H1 (cell line): Measurements from ENCODE around the gene NTN5. TPM values are rescaled to one million over a fixed set of nuclear protein-coding genes. Genes with fewer than 3 reads are reported as not detected.

Experiments used
- BACH1 ChIP-seq: IDR thresholded peaks from 2 replicates; pipeline ENCODE4 v1.6.1; 2012; ENCODE audit warnings: low read length, improper control_type of control experiment
- BRCA1 ChIP-seq: IDR thresholded peaks from 2 replicates; pipeline ENCODE4 v1.6.1; 2012; ENCODE audit warnings: low read depth, low read length, improper control_type of control experiment
- CTBP2 ChIP-seq: IDR thresholded peaks from 2 replicates; pipeline ENCODE4 v1.7.0; 2011; ENCODE audit warnings: borderline replicate concordance, mild to moderate bottlenecking, moderate library complexity, mixed read lengths, low read length; ENCODE audit not compliant: insufficient read depth, insufficient read length
- polyA plus RNA-seq, 7 experiments: library from polyadenylated mRNA; depleted of rRNA in 3 of 7; stranded (reverse) in 5 of 7; unstranded in 2 of 7; fragments of >200 nt in 5 of 7; fragments of 200-250 nt in 2 of 7; gene quantifications; 1 replicate in 5 of 7; 2 replicates in 1 of 7; 4 replicates in 1 of 7; pipeline versions ENCODE4 v1.2.1 to v1.2.3, GENCODE V29; 2011 to 2013; ENCODE audit warnings: missing spikeins in 2 of 7, mixed read lengths in 2 of 7
- total RNA-seq: library from RNA; stranded (reverse); fragmentation: NEBNext Ultra II Directional; extraction: Animal tissue kit (Norgen Biotek cat#: 25700); gene quantifications from 2 replicates; pipeline ENCODE4 v1.2.1, GENCODE V29; 2021

The NTN5 gene
- total and polyA plus RNA-seq, 2 of the 8 experiments (the other 6 are each of a cell fraction or from before 2014, with no cell fraction given), result 0.47 to 0.85 TPM

- 0 out of 2 replicates have a peak, but pooled peaks have one; percentile 34 for TF ChIP-seq BACH1
- TF ChIP-seq CTBP2, result no peak
- no peak for TF ChIP-seq BRCA1
These were observed 27.8 kb downstream of the NTN5 start (continued) for GRCh38 chr19:48644839-48645619.
